DOHH2 (cell line): ENCODE measurements around the gene LAPTM5.

Experiments used
- H3F3A ChIP-seq: fragments of 200-600 bp; sonication (generic), shearing (Covaris generic); 2 replicates; pipeline ENCODE4 v1.6.0; 2016; ENCODE audit warnings: antibody characterized with exemption, mild to moderate bottlenecking; ENCODE audit not compliant: control insufficient read depth, insufficient read depth
- H3K27ac ChIP-seq: fragments of 200-600 bp; sonication (generic); 2 replicates; pipeline ENCODE4 v1.5.1; 2014; ENCODE audit warnings: low read depth, mild to moderate bottlenecking, low read length, moderate library complexity
- H3K27me3 ChIP-seq: fragments of 200-600 bp; sonication (generic); 2 replicates; pipeline ENCODE4 v1.6.1; 2014; ENCODE audit warnings: mild to moderate bottlenecking, low read length, mixed read lengths; ENCODE audit not compliant: control insufficient read depth
- H3K36me3 ChIP-seq: fragments of 200-600 bp; sonication (generic); 2 replicates; pipeline ENCODE4 v1.6.1; 2014; ENCODE audit warnings: mild to moderate bottlenecking, low read length, moderate library complexity, mixed read lengths; ENCODE audit not compliant: control insufficient read depth
- H3K4me1 ChIP-seq: fragments of 200-600 bp; sonication (generic); 2 replicates; pipeline ENCODE4 v1.6.1; 2014; ENCODE audit warnings: mild to moderate bottlenecking, low read length, mixed read lengths; ENCODE audit not compliant: control insufficient read depth
- H3K4me2 ChIP-seq: fragments of 200-600 bp; sonication (generic); 2 replicates; pipeline ENCODE4 v1.6.0; 2014; ENCODE audit warnings: mild to moderate bottlenecking, low read length, moderate library complexity
- H3K4me3 ChIP-seq: fragments of 200-600 bp; sonication (generic); 2 replicates; pipeline ENCODE4 v1.5.1; 2014; ENCODE audit warnings: mild to moderate bottlenecking, low read length, mixed read lengths
- H3K79me2 ChIP-seq: fragments of 200-600 bp; sonication (generic); 2 replicates; pipeline ENCODE4 v1.6.1; 2014; ENCODE audit warnings: mild to moderate bottlenecking, low read length, mixed read lengths; ENCODE audit not compliant: control insufficient read depth
- H3K9me2 ChIP-seq: fragments of 200-600 bp; sonication (generic); replicated peaks from 2 replicates; pipeline ENCODE4 v1.6.1; 2014; ENCODE audit warnings: mild to moderate bottlenecking, low read length, mixed read lengths; ENCODE audit not compliant: control insufficient read depth
- H3K9me3 ChIP-seq: fragments of 200-600 bp; sonication (generic); 2 replicates; pipeline ENCODE4 v1.6.1; 2014; ENCODE audit warnings: antibody characterized with exemption, low read length, mixed read lengths; ENCODE audit not compliant: control insufficient read depth, insufficient read depth
- H4K20me1 ChIP-seq: fragments of 200-600 bp; sonication (generic); 2 replicates; pipeline ENCODE4 v1.6.0; 2014; ENCODE audit warnings: low read depth, mild to moderate bottlenecking, antibody characterized with exemption, low read length, moderate library complexity; ENCODE audit not compliant: control insufficient read depth, insufficient read depth
- EZH2phosphoT487 ChIP-seq: fragments of 200-600 bp; sonication (generic); IDR thresholded peaks from 2 replicates; pipeline ENCODE4 v1.6.1; 2017; ENCODE audit warnings: borderline replicate concordance, mild to moderate bottlenecking, antibody characterized with exemption, low read length, moderate library complexity, mixed read lengths
- TF ChIP-seq, protein P1 (sequence below): fragments of 200-600 bp; sonication (generic); IDR thresholded peaks from one replicate; pipeline ENCODE4 v1.5.1; 2014; ENCODE audit warnings: antibody characterized with exemption, mild to moderate bottlenecking, low read depth, low read length; ENCODE audit not compliant: poor library complexity, severe bottlenecking

Gene LAPTM5

GRCh38 chr1:30760596-30761324 is 3.2 kb upstream of the LAPTM5 start:
- Histone ChIP-seq H3K4me3 (peak overlapping the region; percentile 95), H3F3A (peaks cover 45% of the 10 kb centered on the region), H3K4me2 (peak overlapping the region; percentile 94)

DNA sequence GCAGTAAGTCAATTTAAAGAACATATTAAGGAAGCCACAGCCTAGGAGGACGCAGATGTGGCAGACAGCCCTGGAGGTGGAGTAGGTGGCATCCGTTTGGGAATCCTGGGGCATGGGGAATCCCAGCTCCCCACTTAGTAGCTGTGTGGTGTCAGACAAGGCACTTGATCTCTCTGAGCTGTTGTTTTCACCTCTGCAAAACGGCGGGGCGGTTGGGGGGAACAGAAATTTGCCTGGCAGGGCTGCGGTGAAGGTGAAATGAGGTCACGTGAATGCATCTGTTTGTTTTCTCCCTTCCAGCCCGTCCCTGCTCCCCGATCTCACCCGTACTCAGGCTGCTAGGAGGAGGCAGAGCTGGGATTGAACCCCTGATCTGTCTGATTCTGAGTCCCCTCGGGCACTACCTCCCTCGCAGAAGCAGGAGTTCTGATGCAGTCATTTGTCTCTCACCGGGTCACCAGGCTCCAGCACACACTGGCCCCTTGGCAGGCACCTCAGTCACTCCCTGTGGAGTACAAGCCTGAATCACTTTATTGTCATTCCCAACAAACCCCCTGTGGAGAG is 2.2 kb upstream of the LAPTM5 start:
- Histone ChIP-seq H3K9me2 (no peaks in the 10 kb centered on the region), H3K4me3 (peak overlapping the region; percentile 95), H3K27me3 (no peaks in the 10 kb centered on the region), H3K9me3 (no peaks in the 10 kb centered on the region), H3K36me3 (peaks cover 27% of the 10 kb centered on the region), H3K4me1 (peaks cover 77% of the 10 kb centered on the region), H4K20me1 (no peaks in the 10 kb centered on the region), H3K4me2 (peak overlapping the region; percentile 94), H3F3A (peaks cover 53% of the 10 kb centered on the region), H3K79me2 (peaks cover 43% of the 10 kb centered on the region), H3K27ac (peak overlapping the region; percentile 99)
- TF ChIP-seq, protein P1, sequence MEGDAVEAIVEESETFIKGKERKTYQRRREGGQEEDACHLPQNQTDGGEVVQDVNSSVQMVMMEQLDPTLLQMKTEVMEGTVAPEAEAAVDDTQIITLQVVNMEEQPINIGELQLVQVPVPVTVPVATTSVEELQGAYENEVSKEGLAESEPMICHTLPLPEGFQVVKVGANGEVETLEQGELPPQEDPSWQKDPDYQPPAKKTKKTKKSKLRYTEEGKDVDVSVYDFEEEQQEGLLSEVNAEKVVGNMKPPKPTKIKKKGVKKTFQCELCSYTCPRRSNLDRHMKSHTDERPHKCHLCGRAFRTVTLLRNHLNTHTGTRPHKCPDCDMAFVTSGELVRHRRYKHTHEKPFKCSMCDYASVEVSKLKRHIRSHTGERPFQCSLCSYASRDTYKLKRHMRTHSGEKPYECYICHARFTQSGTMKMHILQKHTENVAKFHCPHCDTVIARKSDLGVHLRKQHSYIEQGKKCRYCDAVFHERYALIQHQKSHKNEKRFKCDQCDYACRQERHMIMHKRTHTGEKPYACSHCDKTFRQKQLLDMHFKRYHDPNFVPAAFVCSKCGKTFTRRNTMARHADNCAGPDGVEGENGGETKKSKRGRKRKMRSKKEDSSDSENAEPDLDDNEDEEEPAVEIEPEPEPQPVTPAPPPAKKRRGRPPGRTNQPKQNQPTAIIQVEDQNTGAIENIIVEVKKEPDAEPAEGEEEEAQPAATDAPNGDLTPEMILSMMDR: no peak
- no peak for TF ChIP-seq EZH2phosphoT487

More at GRCh38 chr1:30760596-30761324, 3.2 kb upstream of the LAPTM5 start:
- H3K9me2 ChIP-seq: no peaks in the 10 kb centered on the region
- no peaks in the 10 kb centered on the region for H3K9me3 ChIP-seq
- H3K27ac ChIP-seq: peak overlapping the region; percentile 99
- H3K4me1 ChIP-seq: peaks cover 74% of the 10 kb centered on the region
- H3K27me3 ChIP-seq: no peaks in the 10 kb centered on the region
- TF ChIP-seq, protein P1: no peak
- peaks cover 34% of the 10 kb centered on the region for H3K79me2 ChIP-seq
- peaks cover 17% of the 10 kb centered on the region for H3K36me3 ChIP-seq
- no peaks in the 10 kb centered on the region for H4K20me1 ChIP-seq

DNA sequence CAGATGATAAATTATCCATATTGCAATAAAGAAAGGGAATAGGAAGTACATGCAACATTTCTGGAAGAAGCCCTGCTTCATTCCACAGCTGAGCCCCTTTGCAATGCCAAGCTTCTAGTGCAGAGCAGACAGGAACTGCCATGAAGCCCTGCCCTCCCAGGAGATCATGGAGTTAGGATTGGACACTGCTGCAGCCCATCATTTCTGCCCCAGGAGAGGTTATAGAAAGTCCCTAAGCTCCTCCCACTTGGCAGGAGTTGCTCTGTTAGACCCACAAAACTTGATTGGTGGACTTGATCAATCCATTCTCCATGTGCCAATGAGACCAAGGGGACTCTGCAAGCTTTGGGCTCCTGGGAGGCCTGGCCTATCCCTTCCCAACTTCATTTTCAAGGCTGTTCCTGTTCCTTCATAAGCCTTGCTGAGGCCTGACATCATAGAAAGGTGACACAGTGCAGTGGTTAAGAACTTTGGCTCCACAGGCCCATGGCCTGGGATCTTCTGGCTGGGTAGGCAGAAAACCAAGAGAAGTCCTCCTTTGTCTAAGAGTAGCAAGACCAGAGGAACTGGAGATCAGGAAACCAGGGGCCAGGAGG is 1.3 kb upstream of the LAPTM5 start:
- Histone ChIP-seq H3F3A (peaks cover 60% of the 10 kb centered on the region), H3K27ac (peak overlapping the region; percentile 99), H4K20me1 (no peaks in the 10 kb centered on the region), H3K27me3 (no peaks in the 10 kb centered on the region), H3K36me3 (peaks cover 27% of the 10 kb centered on the region), H3K4me2 (peak overlapping the region; percentile 94), H3K9me3 (no peaks in the 10 kb centered on the region), H3K79me2 (peaks cover 49% of the 10 kb centered on the region), H3K4me3 (peak overlapping the region; percentile 95), H3K9me2 (no peaks in the 10 kb centered on the region), H3K4me1 (peaks cover 81% of the 10 kb centered on the region)
- TF ChIP-seq, protein P1: no peak
- no peak for TF ChIP-seq EZH2phosphoT487
